Smooth muscle cell (in vitro differentiated cells): ENCODE measurements around the gene LRP1-AS. TPM values are rescaled to one million over a fixed set of nuclear protein-coding genes. Genes with fewer than 3 reads are reported as not detected.

Experiments used
- DNase-seq: peaks from one replicate; lab custom pipeline; 2025; ENCODE audit not compliant: unreplicated experiment; lab: John Stamatoyannopoulos, UW
- H2AFZ ChIP-seq: fragments of 200-600 bp; sonication (generic); 2 replicates; pipeline ENCODE4 v1.6.0; 2016; ENCODE audit warnings: antibody characterized with exemption, low read depth, mild to moderate bottlenecking
- H3F3A ChIP-seq: fragments of 200-600 bp; sonication (generic); 2 replicates; pipeline ENCODE4 v1.6.0; 2017; ENCODE audit warnings: antibody characterized with exemption, low read depth
- H3K27ac ChIP-seq: fragments of 200-600 bp; sonication (generic); 2 replicates; pipeline ENCODE4 v1.5.1; 2016; ENCODE audit warnings: low read depth, mild to moderate bottlenecking
- H3K27me3 ChIP-seq: fragments of 200-600 bp; sonication (generic); 2 replicates; pipeline ENCODE4 v1.6.1; 2016; ENCODE audit warnings: low read depth, mild to moderate bottlenecking
- H3K36me3 ChIP-seq: fragments of 200-600 bp; sonication (generic); 2 replicates; pipeline ENCODE4 v1.5.1; 2016; ENCODE audit warnings: low read depth
- H3K4me1 ChIP-seq: fragments of 200-600 bp; sonication (generic); 2 replicates; pipeline ENCODE4 v1.5.1; 2016; ENCODE audit warnings: low read depth
- H3K4me2 ChIP-seq: fragments of 200-600 bp; sonication (generic); 2 replicates; pipeline ENCODE4 v1.6.0; 2016; ENCODE audit warnings: mild to moderate bottlenecking
- H3K4me3 ChIP-seq: fragments of 200-600 bp; sonication (generic); 2 replicates; pipeline ENCODE4 v1.5.1; 2016; ENCODE audit warnings: mild to moderate bottlenecking
- H3K79me2 ChIP-seq: fragments of 200-600 bp; sonication (generic); 2 replicates; pipeline ENCODE4 v1.6.0; 2016; ENCODE audit warnings: low read depth, mild to moderate bottlenecking
- H3K9ac ChIP-seq: fragments of 200-600 bp; sonication (generic); 2 replicates; pipeline ENCODE4 v1.6.0; 2016; ENCODE audit warnings: low read depth
- H3K9me3 ChIP-seq: fragments of 200-600 bp; sonication (generic); replicated peaks from 2 replicates; pipeline ENCODE4 v1.5.1; 2016; ENCODE audit warnings: low read depth
- H4K20me1 ChIP-seq: fragments of 200-600 bp; sonication (generic); 2 replicates; pipeline ENCODE4 v1.6.0; 2016; ENCODE audit warnings: low read depth
- CTCF ChIP-seq: fragments of 200-600 bp; sonication (generic); IDR thresholded peaks from 2 replicates; pipeline ENCODE4 v1.5.1; 2017; ENCODE audit warnings: borderline replicate concordance, mild to moderate bottlenecking, antibody characterized with exemption; ENCODE audit not compliant: insufficient read depth, poor library complexity, severe bottlenecking
- whole genome bisulfite sequencing: methylation state at CpG from one replicate; pipeline ENCODE4 v1.1.7; 2016; ENCODE audit warnings: low lambda C conversion rate; 5-methylcytosine and 5-hydroxymethylcytosine counted together
- polyA plus RNA-seq: library from polyadenylated mRNA; unstranded; fragments of >200 nt; fragmentation: Nextera tagmentation; extraction: Ambion mirVana; gene quantifications from 2 replicates; pipeline ENCODE4 v1.2.1, GENCODE V29; 2016
- total RNA-seq: library from RNA; depleted of rRNA; stranded (reverse); fragments of >200 nt; gene quantifications from 2 replicates; pipeline ENCODE4 v1.2.3, GENCODE V29; 2014

Gene LRP1-AS
- total and polyA plus RNA-seq, 2 experiments from 2014 or later = not detected

DNA sequence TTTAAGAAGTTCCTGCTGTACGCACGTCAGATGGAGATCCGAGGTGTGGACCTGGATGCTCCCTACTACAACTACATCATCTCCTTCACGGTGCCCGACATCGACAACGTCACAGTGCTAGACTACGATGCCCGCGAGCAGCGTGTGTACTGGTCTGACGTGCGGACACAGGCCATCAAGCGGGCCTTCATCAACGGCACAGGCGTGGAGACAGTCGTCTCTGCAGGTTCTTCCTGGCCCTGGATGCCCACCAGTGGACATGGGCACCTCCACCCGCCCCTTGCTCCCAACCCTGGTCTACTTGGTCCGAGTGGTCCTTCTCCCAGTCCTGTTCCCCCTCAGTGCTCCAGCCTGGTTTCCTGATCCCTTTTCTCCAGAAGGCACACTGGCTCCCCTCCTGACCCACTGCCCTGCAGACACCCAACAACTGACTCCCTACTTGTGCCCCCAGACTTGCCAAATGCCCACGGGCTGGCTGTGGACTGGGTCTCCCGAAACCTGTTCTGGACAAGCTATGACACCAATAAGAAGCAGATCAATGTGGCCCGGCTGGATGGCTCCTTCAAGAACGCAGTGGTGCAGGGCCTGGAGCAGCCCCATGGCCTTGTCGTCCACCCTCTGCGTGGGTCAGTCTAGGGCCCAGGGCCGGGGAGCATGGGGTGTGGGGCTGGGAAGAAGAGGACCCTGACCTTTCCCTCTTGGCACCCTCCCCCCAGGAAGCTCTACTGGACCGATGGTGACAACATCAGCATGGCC, 32.1 kb upstream of the LRP1-AS start:
- Histone ChIP-seq H2AFZ (no peak overlapping the region), H4K20me1 (peaks cover 70% of the 10 kb centered on the region), H3K27me3 (no peaks in the 10 kb centered on the region), H3K9me3 (no peaks in the 10 kb centered on the region), H3K79me2 (no peaks in the 10 kb centered on the region), H3K9ac (no peak overlapping the region), H3F3A (no peaks in the 10 kb centered on the region), H3K4me2 (no peak overlapping the region), H3K4me3 (no peak overlapping the region), H3K27ac (no peak overlapping the region), H3K36me3 (no peaks in the 10 kb centered on the region), H3K4me1 (no peaks in the 10 kb centered on the region)
- TF ChIP-seq CTCF = no peak
- 97% methylated on average over 27 of the region's 27 CpGs for WGBS
- no peak for DNase-seq

GRCh38 chr12:57178213-57178612, 30.8 kb upstream of the LRP1-AS start:
- Histone ChIP-seq H3K9ac (no peak overlapping the region), H3K4me2 (no peak overlapping the region), H4K20me1 (peaks cover 78% of the 10 kb centered on the region), H3K79me2 (no peaks in the 10 kb centered on the region), H3K27ac (no peak overlapping the region), H3K4me1 (no peaks in the 10 kb centered on the region), H3F3A (no peaks in the 10 kb centered on the region), H3K27me3 (no peaks in the 10 kb centered on the region), H3K4me3 (no peak overlapping the region), H2AFZ (no peak overlapping the region), H3K9me3 (no peaks in the 10 kb centered on the region), H3K36me3 (no peaks in the 10 kb centered on the region)
- no peak for TF ChIP-seq CTCF
- DNase-seq = no peak
- WGBS = 96% methylated on average over 14 of the region's 14 CpGs

DNA sequence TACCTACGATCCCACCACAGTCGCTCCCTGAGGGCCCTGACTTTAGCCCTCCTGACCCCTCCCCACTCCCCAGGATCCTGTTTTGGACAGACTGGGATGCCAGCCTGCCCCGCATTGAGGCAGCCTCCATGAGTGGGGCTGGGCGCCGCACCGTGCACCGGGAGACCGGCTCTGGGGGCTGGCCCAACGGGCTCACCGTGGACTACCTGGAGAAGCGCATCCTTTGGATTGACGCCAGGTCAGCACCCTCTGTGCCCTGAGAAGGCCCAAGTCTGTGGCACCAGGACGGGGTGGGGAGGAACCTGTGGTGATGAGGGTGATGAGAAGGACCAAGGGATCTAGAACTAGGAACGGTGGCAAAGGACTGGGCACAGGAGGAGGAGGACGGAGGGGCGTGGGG, 29.9 kb upstream of the LRP1-AS start:
- no peaks in the 10 kb centered on the region for H3K9me3 ChIP-seq
- no peaks in the 10 kb centered on the region for H3K36me3 ChIP-seq
- H3K4me3 ChIP-seq = no peak overlapping the region
- H2AFZ ChIP-seq = no peak overlapping the region
- H3K79me2 ChIP-seq = no peaks in the 10 kb centered on the region
- H3K4me2 ChIP-seq = no peak overlapping the region
- H3K9ac ChIP-seq = no peak overlapping the region
- H3F3A ChIP-seq = no peaks in the 10 kb centered on the region
- H3K27me3 ChIP-seq = no peaks in the 10 kb centered on the region
- WGBS = 98% methylated on average over 13 of the region's 16 CpGs
- no peak overlapping the region for H3K27ac ChIP-seq
- TF ChIP-seq CTCF = no peak
- peaks cover 78% of the 10 kb centered on the region for H4K20me1 ChIP-seq
- DNase-seq = no peak
- H3K4me1 ChIP-seq = no peaks in the 10 kb centered on the region

DNA sequence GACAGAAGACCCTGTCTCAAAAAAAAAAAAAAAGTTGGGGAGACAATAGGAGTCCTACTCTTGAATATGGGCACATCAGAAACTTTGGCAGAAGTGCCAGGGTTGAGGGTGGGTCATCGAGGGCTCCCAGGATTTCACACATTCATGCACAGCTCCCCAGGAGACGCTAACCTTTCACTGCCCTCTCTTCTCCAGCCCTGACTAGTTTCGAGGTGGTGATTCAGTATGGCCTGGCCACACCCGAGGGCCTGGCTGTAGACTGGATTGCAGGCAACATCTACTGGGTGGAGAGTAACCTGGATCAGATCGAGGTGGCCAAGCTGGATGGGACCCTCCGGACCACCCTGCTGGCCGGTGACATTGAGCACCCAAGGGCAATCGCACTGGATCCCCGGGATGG, 29.4 kb upstream of the LRP1-AS start:
- Histone ChIP-seq H3K9ac (no peak overlapping the region), H3K4me3 (no peak overlapping the region), H3F3A (no peaks in the 10 kb centered on the region), H3K27me3 (no peaks in the 10 kb centered on the region), H3K79me2 (no peaks in the 10 kb centered on the region), H3K9me3 (no peaks in the 10 kb centered on the region), H3K36me3 (no peaks in the 10 kb centered on the region), H4K20me1 (peaks cover 77% of the 10 kb centered on the region), H3K4me2 (no peak overlapping the region), H3K27ac (no peak overlapping the region), H2AFZ (no peak overlapping the region), H3K4me1 (no peaks in the 10 kb centered on the region)
- DNase-seq = no peak
- TF ChIP-seq CTCF = no peak
- whole genome bisulfite sequencing = 93% methylated on average over 9 of the region's 9 CpGs
